ENCODE results near the gene ALG12. TPM values are rescaled to one million over a fixed set of nuclear protein-coding genes. Genes with fewer than 3 reads are reported as not detected.

Gene ALG12
- total and polyA plus RNA-seq, 2 experiments from 2014 or later = 18.7 to 23.3 TPM

GRCh38 chr22:49920859-49921258 lies 2.6 kb upstream of the ALG12 start:
- Mint-ChIP-seq H3K36me3 (ENCODE audit: low read depth) (peaks cover 2% of the 10 kb centered on the region; the same call in 2 of the 3 replicates), H3K27me3 (ENCODE audit: insufficient read depth, low read depth, poor library complexity) (peaks cover 10% of the 10 kb centered on the region), H3K9me3 (no peaks in the 10 kb centered on the region), H3K27ac (no peak overlapping the region), H3K4me3 (no peak overlapping the region), H3K4me1 (peaks cover 10% of the 10 kb centered on the region)
- no peaks in the 10 kb centered on the region for H3K9me2 ChIP-seq (ENCODE audit: insufficient read depth)
- TF ChIP-seq STAT1 (IDR thresholded peaks at IDR 0.05; ENCODE audit: unreplicated experiment) = no peak
- no peak for TF ChIP-seq NANOG (IDR thresholded peaks at IDR 0.05; ENCODE audit: borderline replicate concordance)
- no peak for TF ChIP-seq ETS1 (IDR thresholded peaks at IDR 0.05)
- TF ChIP-seq POLR2AphosphoS5 (IDR thresholded peaks at IDR 0.05; ENCODE audit: low read depth) = no peak
- no peak overlapping the region for H3K4me3 ChIP-seq
- H3K36me3 ChIP-seq (ENCODE audit: insufficient read depth) = no peaks in the 10 kb centered on the region
- peaks cover 15% of the 10 kb centered on the region for H3K79me2 ChIP-seq (replicated peaks; ENCODE audit: insufficient read depth)
- H3K27me3 ChIP-seq (ENCODE audit: insufficient read depth) = no peaks in the 10 kb centered on the region
- DNase-seq (ENCODE audit: low spot score) (no peak), ATAC-seq (no peak)
- H3K4me2 ChIP-seq = no peak overlapping the region
- H3K4me1 ChIP-seq (ENCODE audit: insufficient read depth) = no peaks in the 10 kb centered on the region; the same call in 1 of the 2 replicates
- no peak overlapping the region for H2AFZ ChIP-seq
- H4K20me1 ChIP-seq (replicated peaks; ENCODE audit: insufficient read depth) = no peaks in the 10 kb centered on the region
- H3F3A ChIP-seq (replicated peaks; ENCODE audit: low read depth) = peaks cover 6% of the 10 kb centered on the region; the same call in 1 of the 2 replicates
- H3K27ac ChIP-seq (ENCODE audit: low read depth) = no peak overlapping the region

GRCh38 chr22:49918911-49919881 lies 958 bp upstream of the ALG12 start:
- no peaks in the 10 kb centered on the region for H3K36me3 ChIP-seq (ENCODE audit: insufficient read depth)
- H3K79me2 ChIP-seq (replicated peaks; ENCODE audit: insufficient read depth) = peaks cover 17% of the 10 kb centered on the region
- TF ChIP-seq ZNF114 (CRISPR knock-in tag; IDR thresholded peaks at IDR 0.05) = no peak
- Mint-ChIP-seq H3K36me3 (ENCODE audit: low read depth) (peaks cover 2% of the 10 kb centered on the region; the same call in 2 of the 3 replicates), H3K9me3 (no peaks in the 10 kb centered on the region), H3K27me3 (ENCODE audit: insufficient read depth, low read depth, poor library complexity) (peaks cover 9% of the 10 kb centered on the region), H3K4me3 (peak overlapping the region; percentile 64), H3K27ac (no peak overlapping the region), H3K4me1 (peaks cover 6% of the 10 kb centered on the region)
- peaks cover 6% of the 10 kb centered on the region; the same call in 1 of the 2 replicates for H3F3A ChIP-seq (replicated peaks; ENCODE audit: low read depth)
- no peaks in the 10 kb centered on the region for H3K27me3 ChIP-seq (ENCODE audit: insufficient read depth)
- H3K4me1 ChIP-seq (ENCODE audit: insufficient read depth) = no peaks in the 10 kb centered on the region; the same call in 1 of the 2 replicates
- H2AFZ ChIP-seq = no peak overlapping the region
- ATAC-seq (no peak), DNase-seq (ENCODE audit: low spot score) (no peak)
- no peak overlapping the region for H3K27ac ChIP-seq (ENCODE audit: low read depth)
- H4K20me1 ChIP-seq (replicated peaks; ENCODE audit: insufficient read depth) = no peaks in the 10 kb centered on the region; the same call in 1 of the 2 replicates
- H3K9me2 ChIP-seq (ENCODE audit: insufficient read depth) = no peaks in the 10 kb centered on the region
- H3K4me3 ChIP-seq = peak overlapping the region; percentile 87
- H3K4me2 ChIP-seq = peak overlapping the region; percentile 86

- H3F3A ChIP-seq (replicated peaks; ENCODE audit: low read depth) = peaks cover 6% of the 10 kb centered on the region; the same call in 1 of the 2 replicates
- peak overlapping the region; percentile 93 for H3K4me2 ChIP-seq
- H3K36me3 ChIP-seq (ENCODE audit: insufficient read depth) = no peaks in the 10 kb centered on the region
- ATAC-seq = no peak
- no peaks in the 10 kb centered on the region; the same call in 1 of the 2 replicates for H3K4me1 ChIP-seq (ENCODE audit: insufficient read depth)
- Mint-ChIP-seq H3K4me1 (no peaks in the 10 kb centered on the region; the same call in 2 of the 3 replicates), H3K27ac (no peak overlapping the region), H3K9me3 (no peaks in the 10 kb centered on the region), H3K36me3 (ENCODE audit: low read depth) (no peaks in the 10 kb centered on the region; the same call in 2 of the 3 replicates), H3K27me3 (ENCODE audit: insufficient read depth, low read depth, poor library complexity) (peaks cover 11% of the 10 kb centered on the region), H3K4me3 (peak overlapping the region; percentile 85)
- H4K20me1 ChIP-seq (replicated peaks; ENCODE audit: insufficient read depth) = no peaks in the 10 kb centered on the region; the same call in 1 of the 2 replicates
- no peak overlapping the region for H2AFZ ChIP-seq
- H3K9me2 ChIP-seq (ENCODE audit: insufficient read depth) = no peaks in the 10 kb centered on the region
- no peaks in the 10 kb centered on the region for H3K27me3 ChIP-seq (ENCODE audit: insufficient read depth)
- no peak overlapping the region for H3K27ac ChIP-seq (ENCODE audit: low read depth)
- peaks cover 17% of the 10 kb centered on the region for H3K79me2 ChIP-seq (replicated peaks; ENCODE audit: insufficient read depth)
- H3K4me3 ChIP-seq = peak overlapping the region; percentile 87; the same call in 1 of the 2 replicates
- no peak for DNase-seq (ENCODE audit: low spot score)
- TF ChIP-seq ZNF462 (CRISPR knock-in tag; IDR thresholded peaks at IDR 0.05) = no peak
Measured at GRCh38 chr22:49916831-49917230, 1.4 kb downstream of the ALG12 start.

Measured in GM23338 (cell line).